HG03025 (cell line): ENCODE data around the gene PHC3.
"Not testable (repeated sequence)": the region's sequence is repeated elsewhere in the genome, so short reads cannot be mapped to it uniquely, and the experiment has no call there.

Source experiments
- ATAC-seq: cut with Tn5 transposase; IDR thresholded peaks from one replicate; pipeline ENCODE4 v1.9.1; 2021; ENCODE audit warnings: mild to moderate bottlenecking, moderate library complexity; ENCODE audit not compliant: unreplicated experiment, low FRiP score

The PHC3 gene, protein sequence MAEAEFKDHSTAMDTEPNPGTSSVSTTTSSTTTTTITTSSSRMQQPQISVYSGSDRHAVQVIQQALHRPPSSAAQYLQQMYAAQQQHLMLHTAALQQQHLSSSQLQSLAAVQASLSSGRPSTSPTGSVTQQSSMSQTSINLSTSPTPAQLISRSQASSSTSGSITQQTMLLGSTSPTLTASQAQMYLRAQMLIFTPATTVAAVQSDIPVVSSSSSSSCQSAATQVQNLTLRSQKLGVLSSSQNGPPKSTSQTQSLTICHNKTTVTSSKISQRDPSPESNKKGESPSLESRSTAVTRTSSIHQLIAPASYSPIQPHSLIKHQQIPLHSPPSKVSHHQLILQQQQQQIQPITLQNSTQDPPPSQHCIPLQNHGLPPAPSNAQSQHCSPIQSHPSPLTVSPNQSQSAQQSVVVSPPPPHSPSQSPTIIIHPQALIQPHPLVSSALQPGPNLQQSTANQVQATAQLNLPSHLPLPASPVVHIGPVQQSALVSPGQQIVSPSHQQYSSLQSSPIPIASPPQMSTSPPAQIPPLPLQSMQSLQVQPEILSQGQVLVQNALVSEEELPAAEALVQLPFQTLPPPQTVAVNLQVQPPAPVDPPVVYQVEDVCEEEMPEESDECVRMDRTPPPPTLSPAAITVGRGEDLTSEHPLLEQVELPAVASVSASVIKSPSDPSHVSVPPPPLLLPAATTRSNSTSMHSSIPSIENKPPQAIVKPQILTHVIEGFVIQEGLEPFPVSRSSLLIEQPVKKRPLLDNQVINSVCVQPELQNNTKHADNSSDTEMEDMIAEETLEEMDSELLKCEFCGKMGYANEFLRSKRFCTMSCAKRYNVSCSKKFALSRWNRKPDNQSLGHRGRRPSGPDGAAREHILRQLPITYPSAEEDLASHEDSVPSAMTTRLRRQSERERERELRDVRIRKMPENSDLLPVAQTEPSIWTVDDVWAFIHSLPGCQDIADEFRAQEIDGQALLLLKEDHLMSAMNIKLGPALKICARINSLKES

DNA sequence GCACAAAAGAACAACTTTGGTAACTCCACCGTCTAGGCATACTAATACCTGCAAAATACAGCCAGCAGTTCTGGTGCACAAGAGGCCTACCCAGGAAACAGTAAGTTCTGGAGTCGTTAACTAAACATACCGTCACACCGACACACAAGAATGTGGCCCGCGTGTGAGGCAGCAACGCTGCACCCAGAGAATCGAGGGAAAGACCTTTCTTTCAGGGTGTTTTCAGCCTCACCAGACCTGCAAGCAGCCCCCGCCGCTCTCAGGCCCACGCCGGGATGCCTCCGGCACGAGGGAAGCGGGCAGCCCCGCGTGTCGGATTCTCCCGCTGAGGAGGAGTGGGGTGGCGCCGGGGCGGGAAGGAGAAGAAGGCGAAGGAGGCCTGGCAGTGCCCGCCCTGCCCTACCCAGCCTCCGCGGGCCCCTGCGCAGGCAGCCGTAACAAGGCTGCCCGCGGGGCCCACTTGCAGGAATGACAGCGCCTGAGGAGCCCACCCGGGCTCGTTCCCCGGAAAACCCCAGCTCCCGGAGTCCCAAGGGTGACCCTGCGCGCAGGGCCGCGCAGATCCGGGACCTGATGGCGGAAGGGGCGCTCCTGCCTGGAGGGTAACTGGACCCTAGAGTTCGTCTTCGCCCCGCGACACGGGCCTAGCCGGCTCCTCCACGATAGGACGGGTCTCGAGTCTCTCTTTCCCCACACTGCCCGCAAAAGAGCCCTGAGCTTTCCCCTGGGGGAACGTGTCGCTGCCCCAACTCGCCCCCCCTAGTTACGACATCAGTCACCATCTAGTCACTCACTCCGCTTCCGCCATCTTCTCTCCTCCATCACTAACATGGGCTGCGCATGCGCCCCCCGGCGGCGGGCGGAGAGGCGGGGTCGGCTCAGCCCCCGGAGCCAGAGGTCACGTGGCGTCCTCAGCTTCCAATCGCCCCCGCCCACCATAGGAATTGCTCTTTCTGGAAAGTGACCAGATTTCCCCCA lies at the start of gene PHC3:
PHC3 (minus strand) TSS at position 826 of the 978 bp plus-strand sequence; CDS start at position 808, 18 bp downstream.
- ATAC-seq = peak; percentile 54

DNA sequence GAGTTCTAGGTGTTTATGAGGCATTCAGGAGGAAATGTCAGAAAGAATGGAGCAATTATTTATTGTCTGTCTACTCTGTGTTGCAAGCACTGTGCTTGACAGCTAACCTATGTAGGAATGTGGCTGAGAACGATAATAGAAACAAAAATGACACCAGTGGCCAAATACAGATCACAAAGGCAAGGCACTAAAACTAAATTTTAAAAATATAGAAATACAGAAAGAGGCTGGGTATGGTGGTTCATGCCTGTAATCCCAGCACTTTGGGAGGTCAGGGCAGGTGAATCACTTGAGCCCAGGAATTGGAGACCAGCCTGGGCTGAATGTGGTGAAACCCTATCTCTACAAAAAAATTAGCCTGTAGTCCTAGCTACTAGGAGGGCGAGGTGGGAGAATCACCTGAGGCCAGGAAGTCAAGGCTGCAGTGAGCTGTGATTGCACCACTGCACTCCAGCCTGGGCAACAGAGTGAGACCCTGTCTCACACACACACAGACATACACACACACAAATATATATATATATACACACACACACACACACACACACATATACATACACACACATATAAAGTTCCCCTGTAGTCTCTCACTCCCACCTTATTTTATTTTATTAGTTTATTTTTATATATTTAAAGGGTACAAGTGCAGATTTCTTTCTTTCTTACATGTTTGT lies 46.7 kb upstream of the PHC3 start:
- no peak for ATAC-seq

DNA sequence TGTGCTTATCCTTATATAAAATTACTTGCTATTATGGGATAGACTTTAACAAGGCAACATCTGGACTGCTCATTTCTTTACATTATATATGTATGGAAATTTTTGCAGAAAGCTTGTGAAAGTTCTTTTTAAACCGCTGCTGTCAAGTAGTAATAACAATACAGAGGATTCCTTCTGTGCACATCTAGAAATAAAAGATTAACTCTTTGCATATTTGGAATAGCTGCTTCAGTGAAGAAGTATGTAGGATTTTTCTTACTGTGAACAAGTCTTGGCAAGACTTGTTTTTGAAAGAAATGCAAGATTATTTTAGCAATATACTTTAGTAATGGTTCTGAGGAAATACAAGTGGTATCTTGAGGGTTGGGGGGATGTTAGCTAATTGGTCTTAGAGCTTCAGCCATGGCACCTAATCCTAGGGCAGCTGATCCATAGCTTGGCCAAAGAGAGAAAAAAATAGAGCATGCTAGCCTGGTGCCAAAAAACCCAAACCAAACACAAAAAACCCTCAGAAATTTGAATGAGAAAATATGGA lies 45.0 kb upstream of the PHC3 start:
- ATAC-seq = no peak

DNA sequence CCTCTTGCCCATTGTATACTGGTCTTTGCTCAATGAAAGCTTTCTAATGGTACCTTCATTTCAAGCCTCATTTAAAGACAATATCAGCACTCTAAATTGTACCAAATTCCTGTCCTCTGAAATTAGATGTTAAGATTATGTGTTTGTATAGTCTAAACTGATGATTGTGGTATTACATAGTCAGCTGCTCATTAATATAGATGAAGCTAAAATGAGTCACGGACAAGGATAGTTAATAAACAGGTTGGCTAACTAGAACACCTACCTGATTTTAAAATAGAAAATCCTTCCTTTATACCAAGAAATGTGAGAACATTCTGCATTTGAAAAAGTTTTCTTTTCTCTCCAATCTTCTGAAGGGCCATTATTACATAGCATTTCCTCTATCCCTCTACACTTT lies 43.6 kb upstream of the PHC3 start:
- ATAC-seq = no peak

DNA sequence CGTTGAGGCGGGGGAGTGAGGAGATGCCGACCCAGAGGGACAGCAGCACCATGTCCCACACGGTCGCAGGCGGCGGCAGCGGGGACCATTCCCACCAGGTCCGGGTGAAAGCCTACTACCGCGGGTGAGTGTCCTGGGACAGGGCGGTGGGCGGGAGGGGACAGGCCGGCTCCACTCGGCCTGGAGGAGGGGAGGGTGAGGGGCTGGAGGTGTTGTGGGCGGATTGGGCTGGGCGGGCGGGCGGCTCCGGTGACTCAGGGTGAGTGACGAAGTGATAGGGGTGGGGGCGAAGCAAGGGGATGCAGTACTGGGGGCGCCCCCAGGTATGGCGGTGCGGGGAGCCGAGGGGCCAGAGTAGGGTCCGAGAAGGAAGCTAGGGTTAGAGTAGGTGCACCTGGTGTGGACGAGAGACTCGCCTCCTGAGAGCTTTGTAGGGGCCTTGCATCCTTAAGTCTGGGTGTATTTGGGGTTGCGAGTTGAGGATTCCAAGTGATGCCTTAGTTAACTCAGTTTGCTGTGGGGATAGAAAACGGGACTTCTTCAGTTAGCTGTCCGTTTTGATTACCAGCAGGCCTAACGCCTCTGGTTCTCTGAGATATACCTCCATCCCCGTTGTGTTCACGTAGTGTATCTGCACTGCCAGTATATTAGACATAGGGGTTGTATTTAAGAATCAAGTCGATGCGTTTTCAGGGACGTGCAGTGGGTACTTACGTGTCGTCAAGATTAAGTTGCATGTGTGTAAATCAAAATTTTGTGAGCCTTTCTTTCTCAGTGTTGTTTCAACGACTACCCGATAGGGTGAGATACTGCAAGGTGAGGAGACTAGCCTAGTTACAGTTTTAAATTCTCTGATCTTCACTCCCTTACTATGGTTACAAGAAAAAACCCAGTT lies 41.4 kb upstream of the PHC3 start:
- ATAC-seq = peak; percentile 24

DNA sequence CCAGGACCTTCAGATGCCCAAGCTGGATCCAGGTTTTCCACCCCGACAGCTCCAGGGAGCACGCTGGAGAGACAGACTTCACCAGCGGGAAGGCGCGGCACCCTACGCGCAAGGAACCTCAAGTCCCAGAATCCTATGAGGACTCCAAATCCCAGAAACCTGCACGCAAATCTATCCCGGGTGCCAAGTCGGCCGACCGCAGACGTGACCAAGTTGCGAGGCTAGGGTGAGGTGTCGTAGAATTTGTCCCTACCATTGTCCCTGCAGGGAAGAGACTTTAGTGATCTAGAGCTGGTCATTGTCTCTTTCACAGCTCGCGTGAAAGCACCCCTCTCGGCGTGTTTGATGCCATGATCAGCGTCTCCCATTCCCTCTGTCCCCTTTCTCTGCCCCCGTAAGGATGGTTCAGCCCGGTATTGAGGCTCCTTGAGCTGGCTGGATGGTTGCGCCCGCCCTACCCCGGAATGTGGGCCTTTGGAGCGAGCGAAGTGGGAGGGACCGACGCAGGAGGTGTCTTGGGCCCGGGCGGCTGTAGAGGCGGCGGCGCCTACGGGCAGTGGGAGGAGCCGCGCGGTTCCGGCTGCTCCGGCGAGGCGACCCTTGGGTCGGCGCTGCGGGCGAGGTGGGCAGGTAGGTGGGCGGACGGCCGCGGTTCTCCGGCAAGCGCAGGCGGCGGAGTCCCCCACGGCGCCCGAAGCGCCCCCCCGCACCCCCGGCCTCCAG lies 40.6 kb upstream of the PHC3 start, which contains the start of gene PRKCI:
PRKCI (plus strand) TSS at position 501 of the 723 bp plus-strand sequence. CDS start 246 bp downstream, outside the sequence.
- peak; percentile 94 for ATAC-seq

DNA sequence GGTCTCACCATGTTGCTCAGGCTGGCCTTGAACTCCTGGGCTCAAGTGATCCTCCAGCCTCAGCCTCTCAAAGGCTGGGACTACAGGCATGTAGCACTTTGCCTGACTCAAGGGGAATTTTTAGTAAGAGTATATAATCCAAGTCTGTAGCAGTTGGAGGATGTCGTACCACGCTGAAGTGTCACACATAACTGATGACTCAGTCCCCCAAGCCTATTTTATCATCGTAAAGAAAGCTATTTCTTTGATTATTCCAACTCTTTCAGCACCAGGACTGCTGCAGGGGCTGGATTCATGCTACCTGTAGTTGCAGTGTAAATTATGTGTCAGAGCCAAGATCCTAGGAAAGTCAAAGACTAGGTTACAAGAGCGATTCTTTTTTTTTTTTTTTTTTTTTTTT lies 39.3 kb upstream of the PHC3 start:
- ATAC-seq = no peak

DNA sequence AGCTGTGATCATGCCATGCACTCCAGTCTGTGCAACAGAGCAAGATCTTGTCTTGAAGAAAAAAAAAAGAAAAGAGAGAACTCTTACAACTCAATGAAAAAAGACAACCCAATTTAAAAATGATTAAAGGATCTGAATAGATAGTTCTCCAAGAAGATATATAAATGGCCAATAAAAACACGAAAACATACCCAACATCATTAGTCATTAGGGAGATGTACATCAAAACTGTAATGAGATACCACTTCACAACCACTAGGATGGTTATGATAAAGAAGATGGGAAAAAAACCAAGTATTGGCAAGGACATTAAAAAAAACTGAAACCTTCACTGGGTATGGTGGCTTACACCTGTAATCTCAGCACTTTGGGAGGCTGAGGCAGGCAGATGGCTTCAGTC lies 38.3 kb upstream of the PHC3 start:
- ATAC-seq = no peak

DNA sequence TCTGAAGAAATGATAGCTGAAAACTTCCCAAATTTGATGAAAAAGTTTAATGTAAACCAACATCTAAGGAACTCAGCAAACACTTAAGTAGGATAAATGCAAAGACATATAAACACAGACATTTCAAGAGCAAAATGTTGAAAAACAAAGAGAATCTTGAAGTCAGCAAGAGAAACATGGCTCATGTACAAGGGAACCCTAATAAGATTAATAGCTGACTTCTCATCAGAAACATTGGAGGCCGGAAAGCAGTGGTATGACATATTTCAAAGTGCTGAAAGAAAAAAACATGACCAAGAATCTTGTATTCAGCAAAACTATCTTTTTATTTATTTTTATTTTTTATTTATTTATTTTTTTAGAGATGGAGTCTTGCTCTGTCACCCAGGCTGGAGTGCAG lies 30.1 kb upstream of the PHC3 start:
- ATAC-seq = no peak

DNA sequence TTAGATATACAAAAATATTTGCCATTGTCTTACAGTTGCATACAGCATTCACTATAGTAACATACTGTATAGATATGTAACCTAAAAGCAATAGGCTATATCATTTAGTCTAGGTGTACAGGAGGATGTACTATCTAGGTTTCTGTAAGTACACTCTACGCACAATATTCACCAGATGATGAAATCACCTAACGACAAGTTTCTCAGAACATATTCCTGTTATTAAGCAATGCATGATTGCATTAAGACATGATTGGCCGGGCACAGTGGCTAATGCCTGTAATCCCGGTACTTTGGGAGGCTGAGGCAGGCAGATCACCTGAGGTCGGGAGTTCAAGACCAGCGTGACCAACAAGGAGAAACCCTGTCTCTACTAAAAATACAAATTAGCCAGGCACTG lies 26.2 kb upstream of the PHC3 start:
- ATAC-seq = no peak

DNA sequence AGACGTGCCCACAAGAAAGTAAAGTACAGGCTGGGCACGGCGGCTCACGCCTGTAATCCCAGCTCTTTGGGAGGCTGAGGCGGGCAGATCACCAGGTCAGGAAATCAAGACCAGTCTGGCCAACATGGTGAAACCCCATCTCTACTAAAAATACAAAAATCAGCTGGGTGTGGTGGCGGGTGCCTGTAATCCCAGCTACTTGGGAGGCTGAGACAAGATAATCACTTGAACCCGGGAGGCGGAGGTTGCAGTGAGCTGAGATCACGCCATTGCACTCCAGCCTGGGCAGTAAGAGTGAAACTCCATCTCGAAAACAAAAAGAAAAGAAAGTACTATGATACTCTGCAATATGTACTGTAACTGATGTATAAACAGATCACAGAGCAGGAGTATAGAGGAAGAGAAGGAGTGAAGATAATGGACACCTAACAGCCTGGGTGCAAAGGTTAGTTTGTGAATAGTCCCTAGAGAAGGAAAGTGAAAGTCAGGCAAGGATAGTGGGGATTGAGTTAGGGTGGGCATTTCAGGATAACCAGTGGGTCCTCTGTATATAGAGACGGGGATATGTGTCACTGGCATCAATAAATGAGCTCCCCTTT lies 24.7 kb upstream of the PHC3 start:
- not testable (repeated sequence) for ATAC-seq

DNA sequence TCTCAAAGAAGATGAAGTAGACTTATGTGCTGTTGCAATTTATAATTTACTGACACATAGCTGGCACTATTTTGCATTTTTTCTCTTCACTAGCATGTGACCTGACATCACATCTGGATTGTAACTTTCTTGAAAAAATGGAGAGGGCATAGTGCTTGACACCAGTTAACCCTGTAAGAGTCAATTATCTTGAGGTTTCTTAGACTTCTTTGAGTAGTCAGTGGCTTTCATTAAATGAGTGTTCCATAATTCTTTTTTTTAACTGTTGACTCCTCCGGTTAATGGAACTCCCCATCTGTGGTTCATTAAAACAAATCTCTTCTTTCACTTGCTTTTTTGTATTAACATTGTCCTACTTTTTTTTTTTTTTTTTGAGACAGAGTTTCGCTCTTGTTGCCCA lies 23.8 kb upstream of the PHC3 start:
- ATAC-seq = no peak

DNA sequence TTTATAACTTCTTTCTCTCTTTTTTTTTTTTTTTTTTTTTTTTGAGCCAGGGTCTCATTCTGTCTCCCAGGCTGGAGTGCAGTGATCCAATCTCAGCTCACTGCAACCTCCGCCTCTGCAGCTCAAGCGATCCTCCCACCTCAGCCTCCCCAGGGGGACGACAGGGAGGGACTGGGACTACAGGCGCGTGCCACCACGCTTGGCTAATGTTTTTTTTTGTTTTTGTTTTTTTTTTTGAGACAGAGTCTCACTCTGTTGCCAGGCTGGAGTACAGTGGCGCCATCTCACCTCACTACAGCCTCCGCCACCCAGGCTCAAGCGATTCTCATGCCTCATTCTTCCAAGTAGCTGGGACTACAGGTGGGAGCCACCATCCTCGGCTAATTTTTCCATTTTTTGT lies 23.0 kb upstream of the PHC3 start:
- no peak for ATAC-seq

DNA sequence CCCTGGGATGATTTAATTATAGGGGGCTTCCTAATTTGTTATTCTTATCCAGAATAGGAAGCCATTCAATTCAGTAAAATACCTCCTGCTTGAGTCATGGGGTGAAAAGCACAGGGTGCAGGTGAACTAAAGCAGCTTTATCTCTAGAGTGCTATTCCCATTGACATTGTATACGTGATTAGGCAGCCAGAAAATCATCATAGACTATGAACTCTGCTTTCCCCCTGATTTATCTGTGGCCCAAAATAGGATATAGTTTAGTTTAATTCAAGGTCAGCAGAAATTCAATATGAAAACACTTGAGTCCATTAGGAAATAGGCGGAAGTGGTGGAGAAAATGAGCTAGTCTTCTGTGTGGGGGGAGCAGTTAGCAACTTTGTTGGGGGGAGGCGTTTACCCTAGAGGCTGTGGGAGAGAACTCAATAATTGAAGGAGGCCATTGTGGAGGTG lies 22.5 kb upstream of the PHC3 start:
- no peak for ATAC-seq

DNA sequence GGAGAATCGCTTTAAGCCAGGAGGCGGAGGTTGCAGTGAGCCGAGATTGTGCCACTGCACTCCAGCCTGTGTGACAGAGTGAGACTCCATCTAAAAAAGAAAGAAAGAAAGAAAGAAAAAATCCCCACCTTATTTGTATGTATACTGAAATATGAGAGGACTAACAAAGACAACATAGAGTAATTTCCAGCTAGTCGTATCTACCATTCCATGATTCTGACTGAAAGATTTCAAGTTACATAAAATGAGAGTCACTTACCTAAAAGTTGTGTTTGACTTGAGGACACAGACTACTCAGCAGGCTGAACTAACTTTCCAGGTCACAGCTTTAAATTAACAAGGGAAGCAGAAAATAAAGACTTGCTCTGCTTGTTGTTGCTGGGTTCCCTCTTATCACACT lies 21.9 kb upstream of the PHC3 start:
- no peak for ATAC-seq

DNA sequence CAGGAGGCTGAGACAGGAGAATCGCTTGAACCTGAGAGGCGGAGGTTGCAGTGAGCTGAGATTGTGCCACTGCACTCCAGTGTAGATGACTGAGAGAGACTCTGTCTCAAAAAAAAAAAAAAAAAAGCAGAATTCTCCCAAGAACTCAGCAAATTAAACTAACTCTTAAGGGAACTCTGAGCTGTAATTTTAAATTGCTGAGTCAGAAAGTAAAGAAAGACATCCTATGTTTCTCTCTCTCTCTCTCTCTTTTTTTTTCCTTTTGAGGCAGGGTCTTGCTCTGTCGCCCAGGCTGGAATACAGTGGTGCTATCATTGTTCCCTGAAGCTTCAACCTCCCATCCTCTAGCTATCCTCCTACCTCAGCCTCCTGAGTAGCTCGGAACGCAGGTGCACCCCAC lies 20.0 kb upstream of the PHC3 start:
- no peak for ATAC-seq

DNA sequence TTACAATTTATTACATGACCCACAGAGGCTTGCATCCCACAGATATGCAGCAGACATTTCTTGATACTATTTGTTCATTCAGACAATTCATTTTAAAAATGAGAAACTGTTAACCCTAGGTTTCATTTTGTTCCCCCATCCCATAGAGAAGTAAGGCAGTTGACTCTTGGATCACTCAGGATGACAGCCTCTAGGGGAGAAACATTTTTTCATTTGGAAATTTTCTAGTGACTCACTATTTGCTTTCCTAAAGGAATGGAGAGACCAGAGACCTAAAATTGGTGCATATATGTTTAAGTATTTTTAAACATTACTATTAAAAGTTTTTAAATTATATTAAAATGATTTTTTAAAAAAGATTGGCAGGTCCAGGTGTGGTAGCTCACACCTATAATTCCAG lies 19.5 kb upstream of the PHC3 start:
- ATAC-seq = no peak
